A204.1 (cell line): ENCODE data around the gene LENG8.
"Not testable (repeated sequence)": the region's sequence is repeated elsewhere in the genome, so short reads cannot be mapped to it uniquely, and the experiment has no call there.

Source experiments
- FAIRE-seq: peaks from 2 replicates; lab custom pipeline; 2012; peaks lifted over from hg19 to GRCh38; lab: Jason Lieb, UNC

LENG8 gene

DNA sequence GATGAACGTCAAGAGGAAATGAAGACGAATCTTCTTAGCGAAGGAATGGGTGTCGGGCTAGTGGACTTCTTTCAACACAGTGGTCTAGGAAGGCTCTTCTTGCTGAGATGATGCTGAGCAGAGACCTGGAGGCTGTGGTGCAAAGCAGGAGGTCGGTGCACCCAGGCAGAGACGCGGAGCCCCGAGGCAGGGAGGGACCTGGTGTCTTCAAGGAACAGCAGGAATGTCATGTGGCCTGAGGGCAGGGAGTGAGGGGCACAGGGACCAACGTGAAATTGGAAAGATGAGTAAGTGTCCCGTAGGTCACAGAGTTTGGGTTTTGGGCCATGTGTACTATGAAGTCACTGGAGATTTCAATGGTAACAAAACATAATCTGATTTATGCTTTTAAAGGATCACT lies 35.5 kb downstream of the LENG8 start:
- FAIRE-seq = no peak

DNA sequence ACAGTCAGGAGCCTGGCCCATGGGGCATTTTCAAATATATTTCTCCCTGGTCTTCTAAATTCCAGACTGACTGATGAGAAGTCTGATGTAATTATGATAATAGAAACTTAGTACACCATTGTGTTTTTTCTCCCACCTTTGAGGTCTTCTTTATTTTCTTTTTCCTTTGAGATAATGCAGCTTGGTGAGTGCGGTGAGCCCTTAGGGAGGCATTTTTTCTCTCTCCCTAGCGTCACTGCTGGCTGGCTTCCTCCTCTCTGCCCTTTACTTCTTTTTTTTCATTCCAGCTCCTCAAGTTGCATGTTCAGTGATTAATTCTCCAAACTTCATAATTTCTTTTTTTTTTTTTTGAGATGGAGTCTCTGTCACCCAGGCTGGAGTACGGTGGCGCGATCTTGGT lies 36.9 kb downstream of the LENG8 start:
- no peak for FAIRE-seq

DNA sequence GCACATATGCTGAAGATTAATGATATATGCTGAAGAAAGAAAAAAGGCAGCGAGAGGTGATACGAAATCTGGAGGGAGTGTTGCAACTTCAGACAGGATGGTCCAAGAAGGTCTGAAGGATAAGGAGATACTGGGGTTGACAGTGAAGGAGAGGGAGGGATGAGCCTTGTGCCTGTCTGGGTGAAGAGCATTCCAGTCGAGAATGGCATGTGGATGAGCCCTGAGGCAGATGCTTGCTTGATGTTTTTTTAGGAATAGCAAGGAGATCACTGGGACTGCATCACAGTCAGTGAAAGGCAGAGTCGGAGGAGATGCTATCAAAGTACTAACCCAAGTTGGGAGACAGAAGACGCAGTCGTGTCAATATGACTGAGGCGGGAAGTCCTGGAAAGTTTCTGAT lies 40.3 kb downstream of the LENG8 start:
- no peak for FAIRE-seq

DNA sequence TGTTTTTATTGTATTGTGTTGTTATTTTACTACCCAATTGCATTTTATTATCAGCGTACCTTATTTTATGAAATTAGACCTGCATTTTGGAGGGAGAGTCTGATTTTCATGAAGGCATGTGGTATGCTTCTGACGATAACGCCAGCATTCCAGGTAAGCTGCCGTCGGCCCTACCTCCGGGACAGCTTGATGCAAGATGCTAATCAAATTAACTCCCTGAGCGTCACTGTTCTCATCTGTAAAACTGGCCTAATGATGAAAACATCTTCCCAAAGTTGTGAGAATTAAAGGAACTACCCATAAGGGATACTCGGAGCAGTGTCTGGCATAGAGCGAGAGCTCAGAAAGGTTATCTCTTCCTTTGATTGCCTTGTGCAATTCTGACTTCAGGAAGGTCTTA lies 40.8 kb downstream of the LENG8 start:
- FAIRE-seq = no peak

DNA sequence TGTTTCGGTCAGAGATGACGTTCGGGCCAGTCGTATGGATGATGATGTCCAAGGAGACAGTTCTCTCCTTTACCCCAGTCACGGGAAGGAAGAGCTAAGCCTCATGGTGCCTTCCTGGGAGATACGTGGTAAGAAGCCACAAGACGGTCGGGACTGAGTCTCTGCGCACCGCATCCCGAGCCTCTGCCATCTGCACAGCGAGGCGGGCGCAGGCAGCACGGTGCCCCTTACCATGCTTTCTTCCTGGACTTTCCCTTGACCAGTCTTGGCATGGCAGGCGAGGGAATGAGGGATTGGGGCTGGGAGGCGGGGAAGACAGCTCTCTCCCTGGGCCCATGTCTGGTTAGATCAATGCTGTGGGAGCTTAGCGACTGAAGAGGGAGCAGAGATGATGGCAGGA lies 43.6 kb downstream of the LENG8 start:
- no peak for FAIRE-seq

DNA sequence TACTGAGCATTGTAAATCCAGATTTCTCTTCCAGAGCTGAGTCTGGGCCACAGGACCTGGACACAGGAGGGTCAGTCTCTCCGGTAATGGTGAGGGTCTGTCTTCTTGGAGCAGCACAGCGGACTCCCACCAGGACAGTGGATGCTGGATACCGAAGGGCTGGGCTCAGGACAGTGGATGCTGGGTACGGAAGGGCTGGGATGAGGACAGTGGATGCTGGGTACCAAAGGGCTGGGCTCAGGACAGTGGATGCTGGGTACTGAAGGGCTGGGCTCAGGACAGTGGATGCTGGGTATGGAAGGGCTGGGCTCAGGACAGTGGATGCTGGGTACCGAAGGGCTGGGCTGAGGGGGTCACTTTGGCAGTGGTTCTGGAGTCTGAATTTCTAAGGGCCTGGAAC lies 44.1 kb downstream of the LENG8 start:
- FAIRE-seq = not testable (repeated sequence)

DNA sequence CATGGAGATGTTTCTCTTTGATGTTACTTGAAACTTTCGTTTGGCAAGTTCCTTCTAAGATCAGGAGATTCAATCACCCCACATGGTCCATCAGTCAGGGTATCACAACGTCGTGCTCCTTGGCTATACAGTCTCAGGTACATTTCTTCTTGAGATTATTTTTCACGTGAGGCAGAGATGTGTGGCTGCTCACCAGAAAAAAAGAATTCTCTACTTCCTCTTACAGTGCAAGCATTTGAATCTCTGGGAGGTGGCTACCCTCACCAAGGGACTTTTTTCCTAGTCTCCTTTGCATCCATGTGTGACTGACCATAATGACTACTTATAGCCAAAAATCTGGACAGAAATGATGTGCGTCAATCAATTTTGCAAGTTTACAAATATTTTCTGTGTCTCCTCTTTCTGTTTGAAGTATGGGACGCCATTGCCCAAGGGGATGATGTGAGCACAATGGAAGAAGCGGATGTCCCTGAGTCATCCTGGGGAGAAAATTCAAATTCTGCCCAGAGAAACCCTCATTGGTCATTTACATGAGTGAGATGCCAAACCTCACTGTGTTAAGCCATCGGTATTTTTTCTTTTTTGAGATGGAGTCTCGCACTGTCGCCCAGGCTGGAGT lies 45.1 kb downstream of the LENG8 start:
- no peak for FAIRE-seq

DNA sequence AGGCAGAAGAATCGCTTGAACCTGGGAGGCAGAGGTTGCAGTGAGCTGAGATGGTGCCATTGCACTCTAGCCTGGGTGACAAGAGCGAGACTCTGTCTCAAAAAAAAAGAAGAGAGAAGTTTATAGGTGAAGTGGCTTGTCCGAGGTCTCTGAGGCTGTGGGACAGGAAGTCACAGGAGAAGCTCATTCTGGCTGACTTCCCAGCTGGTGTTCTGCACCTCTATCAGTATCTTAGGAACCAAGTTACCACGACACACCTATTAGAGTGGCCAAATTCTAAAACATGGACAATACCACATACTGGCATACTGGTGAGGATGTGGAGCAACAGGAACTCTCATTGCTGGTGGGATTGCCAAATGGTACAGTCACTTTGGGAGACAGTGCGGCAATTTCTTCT lies 46.3 kb downstream of the LENG8 start:
- not testable (repeated sequence) for FAIRE-seq

DNA sequence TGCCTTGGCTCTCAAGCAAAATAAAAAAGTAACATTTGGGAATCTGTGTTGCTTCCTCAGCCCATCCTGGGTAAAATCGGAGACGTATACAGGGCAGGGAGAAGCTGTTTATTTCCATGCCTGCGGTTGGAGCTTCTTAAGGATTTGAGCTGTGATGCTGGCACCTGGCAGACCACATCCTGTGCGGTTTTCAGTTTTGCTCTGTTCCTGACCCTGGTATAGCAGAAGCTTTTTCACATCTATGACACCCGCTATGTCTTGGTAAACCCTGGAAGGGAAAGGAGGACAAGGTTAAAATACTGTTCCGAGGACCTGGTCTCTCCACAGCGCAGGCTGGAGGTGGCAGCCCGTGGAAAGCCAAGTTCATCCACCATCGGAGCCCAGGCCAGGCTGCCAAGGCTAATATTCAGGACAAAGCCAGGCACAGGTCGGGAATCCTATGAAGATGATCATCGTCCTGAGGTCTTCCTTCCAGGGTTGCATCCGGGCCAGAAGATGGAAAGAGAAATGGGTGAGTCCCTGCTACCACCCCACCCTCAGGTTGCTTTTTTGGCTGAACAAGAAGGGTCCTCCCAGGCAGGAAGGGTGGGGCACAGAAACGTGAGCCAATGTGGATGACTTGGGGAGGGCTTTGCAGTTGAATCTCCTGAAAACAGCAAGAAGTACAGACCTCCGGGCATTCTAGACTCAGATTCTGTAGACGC lies 48.9 kb downstream of the LENG8 start:
- FAIRE-seq = not testable (repeated sequence)

DNA sequence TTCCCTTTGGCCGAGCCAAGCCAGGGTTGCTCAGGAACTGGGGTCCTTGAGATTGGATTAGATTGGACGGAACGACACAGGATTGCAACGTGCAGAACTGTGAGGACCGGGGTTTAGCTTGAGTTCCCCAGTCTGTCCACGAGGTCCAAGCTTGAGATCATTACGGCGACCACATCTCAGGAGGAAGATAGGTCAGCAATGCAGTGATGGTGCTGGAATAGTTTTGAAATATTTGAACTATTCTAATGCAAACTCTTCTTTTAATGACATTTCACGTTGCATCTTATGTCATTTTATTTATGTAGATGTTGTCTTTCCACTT lies 49.4 kb downstream of the LENG8 start:
- not testable (repeated sequence) for FAIRE-seq

DNA sequence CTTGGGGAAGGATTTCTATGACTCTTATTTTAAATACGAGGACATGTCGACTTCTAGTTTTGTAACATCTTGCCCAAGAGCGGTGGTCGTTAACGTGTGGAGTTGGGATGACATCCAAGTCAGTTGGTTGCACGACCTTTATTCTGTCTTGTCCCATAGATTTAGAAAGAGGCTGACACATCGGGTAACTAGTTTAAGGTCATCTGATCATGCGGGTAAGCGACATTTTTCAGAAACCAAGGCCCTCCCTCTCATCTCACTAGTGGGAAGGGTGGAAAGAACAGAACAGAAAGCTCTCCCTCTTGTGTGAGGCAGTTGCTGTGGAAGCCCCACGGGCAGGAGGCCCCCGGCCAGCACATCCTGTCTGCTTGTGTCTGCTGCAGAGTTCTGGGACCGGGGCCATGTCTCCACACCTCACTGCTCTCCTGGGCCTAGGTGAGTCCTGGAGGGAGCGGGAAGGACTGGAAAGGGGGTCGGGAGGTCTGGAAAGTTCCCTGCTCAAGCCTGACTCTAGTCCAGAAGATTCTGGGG lies 53.6 kb downstream of the LENG8 start, which contains the start of gene LAIR2:
LAIR2 (plus strand) TSS at position 314 of the 531 bp plus-strand sequence; CDS start at position 402, 88 bp downstream.
- FAIRE-seq = no peak

DNA sequence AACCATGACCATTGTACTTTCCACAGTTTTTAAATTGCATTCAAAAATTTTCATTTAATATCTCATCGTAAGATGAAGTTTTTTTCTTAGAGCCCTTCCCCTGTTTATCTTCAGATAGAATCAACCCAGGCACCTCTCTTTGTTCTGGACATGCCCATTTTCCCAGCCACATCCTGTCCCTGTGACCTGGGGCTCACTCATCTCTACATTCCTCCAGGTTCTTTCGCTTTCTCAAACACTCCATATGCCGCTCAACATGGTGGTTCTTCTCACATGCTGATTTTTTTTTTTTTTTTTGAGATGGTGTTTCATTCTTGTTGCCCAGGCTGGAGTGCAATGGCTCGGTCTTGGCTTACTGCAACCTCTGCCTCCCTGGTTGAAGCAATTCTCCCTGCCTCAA lies 56.5 kb downstream of the LENG8 start:
- not testable (repeated sequence) for FAIRE-seq

DNA sequence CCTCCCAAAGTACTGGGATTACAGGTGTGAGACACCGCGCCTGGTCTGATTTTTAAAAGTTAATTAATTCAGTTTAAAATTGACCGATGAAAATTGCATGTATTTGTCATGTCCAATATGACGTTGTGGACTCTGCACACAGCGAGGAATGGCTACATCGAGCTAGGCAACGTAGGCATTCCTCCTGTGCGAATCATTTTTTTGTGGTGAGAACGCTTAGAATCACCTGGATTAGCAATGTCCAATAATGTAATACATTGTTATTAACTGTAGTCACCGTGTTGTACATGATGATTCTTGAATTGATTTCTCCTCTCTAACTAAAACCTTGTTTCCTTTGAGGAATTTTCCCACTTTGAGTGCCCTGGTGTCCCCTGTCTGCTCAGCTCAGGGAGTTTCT lies 57.1 kb downstream of the LENG8 start:
- FAIRE-seq = no peak

DNA sequence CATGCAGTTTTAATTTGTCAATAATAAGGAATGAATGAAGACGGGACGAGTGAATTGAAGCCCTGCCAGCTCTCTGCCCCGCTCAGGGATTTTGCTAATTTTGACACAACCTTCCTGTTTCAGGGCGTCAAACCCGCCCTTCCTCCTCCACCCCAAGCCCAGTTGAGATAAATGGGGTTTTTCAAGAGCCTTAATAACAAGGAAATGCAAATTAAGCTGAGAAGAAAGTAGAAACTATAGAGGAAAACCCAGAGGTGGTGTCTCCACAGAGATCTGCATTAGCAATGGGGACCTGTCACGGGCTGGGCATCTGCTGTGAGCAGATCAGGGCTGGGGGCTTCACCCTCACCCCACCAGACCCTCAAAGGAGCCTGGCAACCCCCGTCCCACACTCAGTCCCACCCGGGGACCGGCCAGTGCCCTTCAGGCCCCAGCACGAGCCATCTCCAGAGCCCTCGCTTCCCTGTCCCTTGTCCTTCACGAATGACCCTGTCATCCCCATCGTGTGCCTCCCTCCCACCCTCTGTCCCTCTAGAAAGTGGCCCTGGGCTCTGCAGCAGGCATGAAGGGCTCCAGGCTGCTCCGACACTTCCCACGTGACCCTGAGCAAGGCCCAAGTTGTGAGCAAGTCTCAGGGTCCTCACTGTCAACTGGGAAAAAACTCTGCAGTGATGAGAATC lies 58.2 kb downstream of the LENG8 start:
- not testable (repeated sequence) for FAIRE-seq

DNA sequence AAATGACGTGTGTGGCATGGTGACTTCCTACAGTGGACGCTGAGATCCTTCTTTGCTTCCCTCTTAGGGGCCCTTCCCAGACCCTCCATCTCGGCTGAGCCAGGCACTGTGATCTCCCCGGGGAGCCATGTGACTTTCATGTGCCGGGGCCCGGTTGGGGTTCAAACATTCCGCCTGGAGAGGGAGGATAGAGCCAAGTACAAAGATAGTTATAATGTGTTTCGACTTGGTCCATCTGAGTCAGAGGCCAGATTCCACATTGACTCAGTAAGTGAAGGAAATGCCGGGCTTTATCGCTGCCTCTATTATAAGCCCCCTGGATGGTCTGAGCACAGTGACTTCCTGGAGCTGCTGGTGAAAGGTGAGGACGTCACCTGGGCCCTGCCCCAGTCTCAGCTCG lies 58.8 kb downstream of the LENG8 start:
- FAIRE-seq = no peak

DNA sequence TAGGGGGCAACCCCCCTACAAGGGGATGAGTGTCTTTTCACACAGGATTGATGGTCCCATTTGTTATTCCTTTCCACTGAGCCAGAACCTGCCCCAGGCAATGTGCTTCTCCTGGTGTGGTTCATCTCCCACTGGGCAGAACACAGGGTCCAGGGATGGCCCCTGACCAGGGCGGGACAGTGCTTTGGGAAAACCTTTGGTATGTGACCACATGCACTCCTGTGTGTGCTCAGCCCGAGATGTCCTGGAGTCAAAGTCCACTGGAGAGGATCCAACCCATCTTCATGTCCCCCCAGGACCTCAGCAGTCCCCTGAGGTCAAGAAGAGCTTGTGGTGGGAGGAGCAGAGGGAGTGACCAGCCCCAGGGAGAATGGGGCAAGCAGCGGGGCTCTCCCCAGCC lies 59.5 kb downstream of the LENG8 start:
- not testable (repeated sequence) for FAIRE-seq

DNA sequence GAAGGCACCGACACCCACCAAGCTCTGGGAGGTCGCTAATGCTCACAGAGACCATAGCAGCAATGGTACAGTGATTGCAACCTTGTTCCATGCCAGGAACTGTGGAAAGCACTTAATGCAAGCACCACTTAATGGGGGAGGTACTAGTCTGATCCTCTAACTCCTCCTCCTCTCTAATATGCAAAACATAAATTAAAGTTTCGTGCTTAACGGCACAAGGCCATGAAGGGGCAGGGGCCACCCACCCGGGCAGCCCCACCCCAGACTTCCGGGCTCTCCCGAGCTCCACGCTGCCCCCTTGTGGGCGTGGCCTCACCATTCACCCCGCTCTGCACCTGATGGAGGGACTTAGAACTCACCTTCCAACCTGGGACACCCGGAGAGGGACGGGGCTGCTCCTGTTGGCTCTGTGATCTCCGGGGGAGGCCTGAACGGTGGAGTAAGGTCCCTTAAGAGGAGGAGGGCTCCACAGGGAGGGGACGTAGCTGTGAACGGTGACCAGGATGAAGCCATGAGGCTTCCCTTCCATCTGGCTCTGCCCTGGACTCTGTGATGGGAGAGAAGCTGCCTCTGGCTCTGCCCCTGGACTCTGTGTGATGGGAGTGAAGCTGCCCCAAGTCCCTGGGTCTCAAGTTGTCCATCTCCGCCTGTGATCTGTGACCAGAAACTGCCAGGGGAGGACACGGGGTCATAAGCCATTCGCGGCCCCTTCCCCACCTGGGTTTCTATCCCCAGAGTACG lies 60.4 kb downstream of the LENG8 start:
- not testable (repeated sequence) for FAIRE-seq
